HG02870 (cell line): Measurements from ENCODE around the gene SLC24A3.
"Not testable (repeated sequence)": the region's sequence is repeated elsewhere in the genome, so short reads cannot be mapped to it uniquely, and the experiment has no call there.

Experiments used
- ATAC-seq: cut with Tn5 transposase; IDR thresholded peaks from one replicate; pipeline ENCODE4 v1.9.1; 2021; ENCODE audit warnings: mild to moderate bottlenecking, moderate library complexity; ENCODE audit not compliant: unreplicated experiment

Gene SLC24A3

GRCh38 chr20:19727251-19727847, 514.9 kb downstream of the SLC24A3 start:
- no peak for ATAC-seq

GRCh38 chr20:19729672-19730071, 517.2 kb downstream of the SLC24A3 start:
- no peak for ATAC-seq

DNA sequence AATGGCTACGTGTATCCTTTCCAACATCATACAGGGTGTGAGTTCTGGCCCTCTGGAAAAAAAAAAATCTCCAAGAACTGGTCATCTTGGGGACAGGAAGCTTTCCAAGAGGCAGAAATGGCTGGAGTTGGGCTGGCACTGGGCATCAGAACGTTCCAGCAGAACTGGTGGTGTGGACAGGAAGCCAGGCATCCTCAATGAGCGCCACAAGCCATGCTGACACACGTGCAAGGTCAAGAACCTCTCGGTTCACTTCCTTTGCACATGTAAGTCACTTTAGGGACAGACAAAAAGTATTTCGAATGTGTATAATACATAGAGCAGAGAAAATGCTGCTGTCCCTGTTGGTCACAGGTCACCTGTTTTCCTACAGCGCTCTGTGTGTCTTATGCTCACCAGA, 518.3 kb downstream of the SLC24A3 start:
- no peak for ATAC-seq

DNA sequence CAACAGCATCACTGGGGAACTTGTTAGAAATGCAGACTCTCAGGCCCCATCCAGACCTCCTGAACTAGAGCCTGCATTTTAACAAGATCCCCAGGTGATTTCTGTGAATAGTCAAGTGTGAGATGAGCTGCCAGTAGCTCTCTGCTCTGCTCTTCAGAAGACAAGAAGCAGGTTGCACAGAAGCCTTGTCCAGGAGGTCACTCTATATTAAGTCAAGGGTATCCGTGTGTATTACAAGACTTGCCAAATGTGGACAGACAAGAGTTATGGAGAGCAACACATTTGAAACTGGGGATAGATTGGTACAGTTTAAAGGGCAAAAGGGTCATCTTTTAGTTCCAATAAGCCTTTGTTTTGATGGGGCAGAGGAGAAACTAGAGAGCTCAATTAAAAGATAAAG, 522.4 kb downstream of the SLC24A3 start:
- no peak for ATAC-seq

DNA sequence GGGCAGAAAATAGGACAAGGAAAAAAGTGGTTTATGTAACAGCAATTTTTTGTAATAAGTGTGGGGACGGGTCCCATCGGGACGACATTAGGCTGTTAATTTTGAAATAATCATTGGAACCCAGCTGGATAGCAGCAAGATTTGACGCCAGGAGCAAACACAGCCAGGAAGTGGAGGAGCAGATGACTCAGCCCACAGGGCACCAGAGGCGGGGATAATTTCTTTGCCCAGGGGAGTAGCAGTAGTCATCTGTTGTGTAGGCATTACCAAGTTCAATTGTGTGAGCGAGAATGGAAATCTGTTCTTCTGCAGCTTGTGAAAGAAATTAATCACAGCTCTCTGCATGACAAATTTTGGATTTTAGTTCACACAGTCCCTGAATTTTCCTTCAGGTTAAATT, 523.0 kb downstream of the SLC24A3 start:
- ATAC-seq = no peak

- no peak for ATAC-seq
These were observed 524.6 kb downstream of the SLC24A3 start for GRCh38 chr20:19737025-19737424.

GRCh38 chr20:19738951-19739350, 526.5 kb downstream of the SLC24A3 start:
- ATAC-seq = no peak

GRCh38 chr20:19739351-19739750, 526.9 kb downstream of the SLC24A3 start:
- ATAC-seq = no peak

DNA sequence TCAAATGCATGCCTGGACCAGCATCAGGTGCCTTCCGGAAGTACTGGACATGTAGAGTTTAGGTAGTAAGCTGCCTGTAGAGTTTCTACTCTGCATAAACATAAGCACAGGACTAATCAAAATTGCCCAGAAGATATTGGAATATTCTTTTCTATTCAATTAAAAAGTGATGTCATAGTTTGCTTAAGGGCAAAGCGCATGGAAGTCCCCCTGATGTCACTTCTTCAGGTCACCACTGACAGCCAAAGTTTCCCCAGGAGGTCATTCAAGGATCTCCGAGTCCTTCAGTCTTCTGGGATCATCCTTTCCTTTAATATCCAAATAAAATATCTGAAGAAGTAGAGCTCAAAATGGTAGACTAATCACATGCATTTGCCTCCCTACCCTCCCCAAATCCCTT, 528.1 kb downstream of the SLC24A3 start:
- ATAC-seq = no peak

DNA sequence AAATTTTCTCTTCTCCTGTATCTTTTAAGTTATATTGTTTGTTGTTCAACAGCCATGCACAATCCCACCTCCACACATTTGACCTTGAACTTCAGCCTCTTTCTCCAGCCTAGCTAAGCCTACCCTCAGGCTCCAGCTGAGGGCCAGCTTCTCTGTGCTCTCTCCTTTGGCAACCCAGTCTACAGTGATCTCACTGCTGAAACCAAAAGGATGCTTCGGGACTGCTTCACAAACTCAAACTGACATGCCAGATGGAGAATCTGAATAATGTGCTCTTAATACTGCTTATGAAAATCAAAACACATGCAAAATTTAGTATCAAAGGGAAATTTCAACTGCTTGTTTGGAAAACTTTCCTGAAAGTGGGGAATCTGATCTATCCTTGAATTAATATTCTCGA, 529.5 kb downstream of the SLC24A3 start:
- no peak for ATAC-seq

- ATAC-seq = no peak
These were observed 530.7 kb downstream of the SLC24A3 start for GRCh38 chr20:19742974-19743639.

GRCh38 chr20:19743640-19743995, 531.2 kb downstream of the SLC24A3 start:
- ATAC-seq = no peak

DNA sequence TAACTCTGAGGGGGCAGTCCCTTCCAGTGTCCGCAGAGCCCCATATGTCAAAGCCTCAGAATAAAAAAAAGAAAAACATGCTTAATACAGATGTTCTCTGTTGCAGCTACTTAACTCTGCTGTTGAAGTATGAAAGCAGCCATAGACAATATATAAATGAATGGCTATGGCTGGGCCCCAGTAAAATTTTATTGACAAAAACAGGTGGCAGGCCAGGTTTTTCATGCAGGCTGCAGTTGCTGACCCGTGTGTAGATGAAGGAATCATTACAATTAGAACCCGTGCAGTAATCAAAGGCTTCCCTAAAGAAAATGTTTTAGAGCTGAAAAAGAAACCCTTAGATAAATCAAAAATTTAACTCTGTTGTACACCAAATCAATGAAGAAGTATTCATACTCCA, 532.7 kb downstream of the SLC24A3 start:
- ATAC-seq = no peak

GRCh38 chr20:19745584-19745983, 533.1 kb downstream of the SLC24A3 start:
- ATAC-seq = no peak

DNA sequence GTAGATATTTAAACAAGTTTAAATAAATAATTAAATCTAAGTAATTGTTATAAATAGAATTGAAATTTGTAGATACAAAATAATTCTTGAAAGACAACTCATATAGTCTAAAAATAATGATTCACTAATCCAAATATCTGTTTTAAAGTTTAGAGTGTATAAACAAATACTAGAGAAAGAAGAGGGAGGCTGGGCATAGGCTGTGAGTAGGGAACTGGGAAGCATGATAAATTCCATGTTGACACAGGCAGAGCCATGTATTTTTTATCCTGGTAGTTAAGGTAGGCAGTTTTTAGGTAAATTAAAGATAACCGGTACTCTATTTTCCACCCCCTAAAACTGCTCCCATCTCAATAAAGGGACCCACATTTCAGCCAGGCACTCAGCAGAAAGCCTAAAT, 534.0 kb downstream of the SLC24A3 start:
- ATAC-seq = no peak

DNA sequence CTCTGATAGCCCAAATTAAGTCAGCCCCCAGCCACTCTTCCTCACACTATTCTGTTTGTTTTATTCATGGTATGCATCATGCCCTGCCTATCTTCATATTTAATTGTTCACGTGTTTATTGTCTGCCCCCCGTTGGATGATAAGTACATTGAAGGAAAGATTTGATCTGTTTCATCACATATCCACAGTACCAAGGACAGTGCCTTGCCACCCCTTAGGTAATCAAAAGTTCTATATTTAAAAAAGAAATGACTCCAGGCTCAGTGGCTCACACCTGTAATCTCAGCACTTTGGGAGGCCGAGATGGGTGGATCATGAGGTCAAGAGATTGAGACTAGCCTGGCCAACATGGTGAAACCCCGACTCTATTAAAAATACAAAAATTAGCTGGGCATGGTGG, 535.5 kb downstream of the SLC24A3 start:
- ATAC-seq = no peak

DNA sequence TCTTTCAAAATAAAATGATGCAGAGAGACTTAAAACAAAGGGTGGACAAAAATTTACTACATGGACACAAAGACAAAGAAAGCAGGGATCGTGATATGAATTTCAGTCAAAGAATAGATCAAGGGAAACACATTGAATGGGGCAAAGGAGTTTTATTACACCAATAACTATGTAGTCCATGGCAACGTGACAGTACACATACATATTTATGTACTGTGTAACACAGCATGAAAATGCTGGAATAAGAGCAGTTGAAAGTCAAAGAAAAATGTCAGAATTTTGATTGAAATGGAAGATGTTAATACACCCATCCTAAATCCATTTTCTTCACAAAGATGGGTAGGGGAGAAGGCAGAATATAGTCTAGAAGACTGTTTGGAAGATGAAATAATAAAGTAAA, 536.2 kb downstream of the SLC24A3 start:
- no peak for ATAC-seq

- no peak for ATAC-seq
These were observed 537.2 kb downstream of the SLC24A3 start for GRCh38 chr20:19749618-19750071.

DNA sequence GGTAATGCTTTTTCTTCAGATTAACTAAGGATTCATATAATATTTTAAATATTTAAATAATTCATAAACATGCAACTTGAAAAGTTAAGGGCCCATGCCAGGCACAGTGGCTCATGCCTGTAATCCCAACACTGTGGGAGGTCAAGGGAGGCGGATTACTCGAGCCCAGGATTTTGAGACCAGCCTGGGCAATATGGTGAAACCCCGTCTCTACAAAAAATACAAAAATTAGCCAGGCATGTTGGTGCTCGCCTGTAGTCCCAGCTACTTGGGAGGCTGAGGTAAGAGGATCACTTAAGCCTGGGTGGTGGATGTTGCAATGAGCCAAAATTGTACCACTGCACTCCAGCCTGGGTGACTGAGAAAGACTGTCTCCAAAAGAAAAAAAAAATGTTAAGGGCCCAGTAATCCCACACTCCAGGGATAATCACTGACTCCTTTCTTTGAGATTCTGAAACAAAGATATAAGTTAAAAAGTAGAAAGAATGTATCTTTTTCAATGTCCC, 537.7 kb downstream of the SLC24A3 start:
- no peak for ATAC-seq

DNA sequence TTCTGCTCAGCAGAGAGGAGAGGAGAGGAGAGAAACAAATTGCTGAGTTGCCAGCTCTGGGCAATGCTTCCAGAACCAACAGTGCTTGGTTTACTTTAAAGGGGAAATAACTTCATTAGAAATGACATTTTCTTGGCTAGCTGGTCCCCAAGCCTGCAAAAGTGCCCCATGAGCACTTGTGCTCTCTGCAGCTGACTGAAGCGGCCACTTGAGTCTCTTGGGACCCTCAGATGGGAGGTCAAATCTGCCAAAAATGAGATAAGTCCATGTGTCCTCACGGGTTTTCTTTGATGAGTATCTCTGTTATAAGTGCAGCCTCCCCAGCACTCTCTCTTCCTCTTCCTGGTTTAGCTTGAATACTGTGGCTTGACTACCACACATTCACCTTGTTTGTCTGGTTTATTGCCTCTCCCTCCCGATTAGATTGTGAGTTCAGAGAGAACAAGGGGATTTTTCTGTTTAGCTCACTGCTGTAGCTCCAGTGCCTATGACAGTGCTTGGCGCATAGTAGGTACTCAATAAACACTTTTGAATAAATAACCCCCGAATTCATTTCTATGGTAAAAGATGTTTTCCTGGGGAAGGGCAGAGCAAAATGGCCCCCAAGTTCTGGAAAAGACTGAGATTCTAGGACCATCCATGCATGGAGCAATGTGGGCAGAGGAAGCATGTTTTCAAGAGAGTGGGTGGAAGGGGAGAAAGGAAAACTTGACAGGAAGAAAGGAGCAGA, 538.6 kb downstream of the SLC24A3 start:
- no peak for ATAC-seq

DNA sequence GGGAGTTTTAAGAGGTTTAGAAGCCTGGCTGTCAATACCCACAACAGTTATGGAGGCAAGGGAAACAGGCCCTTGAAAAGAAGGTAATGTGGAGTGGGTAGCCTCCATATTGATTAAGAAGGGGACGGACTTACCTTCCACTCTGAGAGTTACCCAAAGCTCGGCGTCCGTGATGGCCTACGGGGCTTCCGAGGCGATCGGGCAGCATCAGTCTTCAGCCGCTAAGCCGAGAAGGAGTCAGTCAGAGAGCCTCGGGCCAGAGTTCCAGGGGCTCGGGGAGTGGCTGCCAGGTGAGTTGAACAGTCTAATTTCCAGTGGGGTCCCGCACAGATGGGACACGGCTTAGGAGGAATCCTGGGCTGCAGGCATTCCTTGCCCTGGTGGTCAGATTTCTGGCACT, 541.8 kb downstream of the SLC24A3 start:
- ATAC-seq = not testable (repeated sequence)
